ENCODE measurements around the gene JMJD6.

- no peak for TF ChIP-seq POLR2A (IDR thresholded peaks at IDR 0.05)
- TF ChIP-seq, protein P1, sequence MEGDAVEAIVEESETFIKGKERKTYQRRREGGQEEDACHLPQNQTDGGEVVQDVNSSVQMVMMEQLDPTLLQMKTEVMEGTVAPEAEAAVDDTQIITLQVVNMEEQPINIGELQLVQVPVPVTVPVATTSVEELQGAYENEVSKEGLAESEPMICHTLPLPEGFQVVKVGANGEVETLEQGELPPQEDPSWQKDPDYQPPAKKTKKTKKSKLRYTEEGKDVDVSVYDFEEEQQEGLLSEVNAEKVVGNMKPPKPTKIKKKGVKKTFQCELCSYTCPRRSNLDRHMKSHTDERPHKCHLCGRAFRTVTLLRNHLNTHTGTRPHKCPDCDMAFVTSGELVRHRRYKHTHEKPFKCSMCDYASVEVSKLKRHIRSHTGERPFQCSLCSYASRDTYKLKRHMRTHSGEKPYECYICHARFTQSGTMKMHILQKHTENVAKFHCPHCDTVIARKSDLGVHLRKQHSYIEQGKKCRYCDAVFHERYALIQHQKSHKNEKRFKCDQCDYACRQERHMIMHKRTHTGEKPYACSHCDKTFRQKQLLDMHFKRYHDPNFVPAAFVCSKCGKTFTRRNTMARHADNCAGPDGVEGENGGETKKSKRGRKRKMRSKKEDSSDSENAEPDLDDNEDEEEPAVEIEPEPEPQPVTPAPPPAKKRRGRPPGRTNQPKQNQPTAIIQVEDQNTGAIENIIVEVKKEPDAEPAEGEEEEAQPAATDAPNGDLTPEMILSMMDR (IDR thresholded peaks at IDR 0.05), result no peak
These were observed 50.8 kb downstream of the JMJD6 start for GRCh38 chr17:76675648-76676047.

Measured in Peyer's patch (tissue), 4 donors.